Heart right ventricle (tissue), 16 donors: ENCODE results near the gene POU2F3. TPM values are rescaled to one million over a fixed set of nuclear protein-coding genes. Genes with fewer than 3 reads are reported as not detected.

ENCODE experiments used
- ATAC-seq, 8 donors: fragments of 200-7000 bp; cut with Tn5 transposase; one replicate each; pipeline ENCODE4 v1.9.1; 2020; ENCODE audit warnings: mild to moderate bottlenecking in 8 of 8, moderate library complexity in 8 of 8, moderate number of reproducible peaks in 1 of 8
- DNase-seq, 2 donors: peaks; one replicate each; pipeline ENCODE4 v3.0.0-alpha.2; 2020
- H3K27ac ChIP-seq, 10 donors: fragments of 200-600 bp; sonication (generic) in 2 of 10; one replicate each; pipeline versions ENCODE4 v1.5.0 to v1.8.0; 2020 to 2022; ENCODE audit warnings: mild to moderate bottlenecking in 3 of 10
- H3K27me3 ChIP-seq, 7 donors: fragments of 200-600 bp; one replicate each; pipeline ENCODE4 v1.8.0; 2021 to 2022; ENCODE audit warnings: mild to moderate bottlenecking in 2 of 7
- H3K36me3 ChIP-seq, 9 donors: fragments of 200-600 bp; sonication (generic) in 1 of 9; one replicate each; pipeline versions ENCODE4 v1.5.0 to v1.8.0; 2020 to 2022; ENCODE audit warnings: mild to moderate bottlenecking in 2 of 9
- H3K4me1 ChIP-seq, 9 donors: fragments of 200-600 bp; sonication (generic) in 1 of 9; one replicate each; pipeline versions ENCODE4 v1.5.0 to v1.8.0; 2020 to 2022; ENCODE audit warnings: mild to moderate bottlenecking in 4 of 9
- H3K4me3 ChIP-seq, 10 donors: fragments of 200-600 bp; sonication (generic) in 2 of 10; one replicate each; pipeline versions ENCODE4 v1.5.0 to v1.8.0; 2020 to 2022; ENCODE audit warnings: mild to moderate bottlenecking in 7 of 10, moderate library complexity in 2 of 10
- H3K9me3 ChIP-seq, 11 donors: fragments of 200-600 bp in 10 of 11; sonication (generic) in 2 of 11; one replicate each; pipeline versions ENCODE4 v1.5.0 to v1.8.0; 2013 to 2022; ENCODE audit warnings: mild to moderate bottlenecking in 2 of 11, control low read depth in 1 of 11, moderate library complexity in 1 of 11
- CTCF ChIP-seq, 9 donors: fragments of 200-600 bp; sonication (generic) in 2 of 9; IDR thresholded peaks; one replicate each; pipeline versions ENCODE4 v1.5.0 to v1.8.0; 2021 to 2022; ENCODE audit warnings: antibody characterized with exemption in 9 of 9, mild to moderate bottlenecking in 5 of 9, moderate library complexity in 1 of 9
- WGBS, 2 donors: extraction: QIAGEN DNeasy Blood & Tissue Kit; methylation state at CpG; one replicate each; pipeline ENCODE4 v1.1.7; 2013; ENCODE audit warnings: inconsistent platforms in 1 of 2; 5-methylcytosine and 5-hydroxymethylcytosine counted together
- intact Hi-C, 10 donors: fragments of 100-400 bp; cut with DNase I; formaldehyde crosslinking; loops; one replicate each; pipeline versions ENCODE4 v1.11.1 to v1.14.2; 2022
- polyA plus RNA-seq, 2 donors: library from polyadenylated mRNA; stranded (reverse); fragments of 200-250 nt; gene quantifications; one replicate each; pipeline ENCODE4 v1.2.3, GENCODE V29; 2013
- total RNA-seq, 10 donors: library from RNA; stranded (reverse); fragmentation: NEBNext Ultra II Directional in 3 of 10; extraction: Animal tissue kit (Norgen Biotek cat#: 25700) in 3 of 10; gene quantifications; one replicate each; pipeline versions ENCODE4 v1.2.1 to v1.2.4, GENCODE V29; 2021 to 2023
- donor health status: Arrhythmogenic right ventricular cardiomyopathy.
- donor health status: ischemic (EF 13 %, LVEDD 7.1; RV severe dilation, severe dysfunction).
- donor health status: healthy with polysubstance abuse.
- donor health status: DM: no; HTN: yes; CAD: no.
- donor health status: DM: no; HTN: no; CAD: no.
- donor health status: ischemic (EF 25% LVEDD 6.9; RV normal size, moderate dysfunction).
- donor health status: ischemic (EF 25% LVEDD 5.7; RV mildly dilated, moderate dysfunction).
- donor health status: healthy.
- donor health status: DM: yes; HTN: yes; CAD: no.
- donor health status: Ischemic cardiomyopathy.
- donor health status: ischemic (EF 35%, LVEDD 5.7; RV mildly dilated, moderate dysfunction).
- donor health status: nonischemic (EF 11% LVEDD 7.7; RV severe dilation, severe dysfunction).
- donor health status: DM: yes; HTN: yes; CAD: no.
- donor health status: PGD.
- donor health status: ischemic (EF 29% LVEDD 5.4; RV normal size, mild dysfunction).
- donor health status: nonischemic (EF 23%, LVEDD 6.1; RV moderate dilation, normal function).

Gene POU2F3
- total and polyA plus RNA-seq, 12 donors: 0.03 to 0.15 TPM; not detected in 10

- WGBS, 2 donors: 73 to 83% methylated on average over 4 of the region's 4 CpGs
- intact Hi-C loops: loop anchor here in 1 of 10 donors (10.0 kb wide), 1 partner anchor 357 kb away; no protein-coding TSS in a partner anchor
- Histone ChIP-seq H3K9me3 (no peaks in the 10 kb centered on the region), H3K36me3 (peaks cover 0 to 23% (median 7%) of the 10 kb centered on the region in 9 donors), H3K4me1 (peaks cover 13 to 58% (median 42%) of the 10 kb centered on the region in 9 donors), H3K27ac (peak overlapping the region in 8 of 10 donors; percentile 19 to 99 (median 95)), H3K4me3 (peak overlapping the region in 3 of 10 donors; percentile 6 to 15 (median 13)), H3K27me3 (peaks cover 0 to 86% (median 0%) of the 10 kb centered on the region in 7 donors)
- DNase-seq (no peak), ATAC-seq (no peak)
- no peak for TF ChIP-seq CTCF (IDR thresholded peaks at IDR 0.05)
These were observed 87.4 kb downstream of the POU2F3 start for GRCh38 chr11:120327311-120327710.

GRCh38 chr11:120329556-120329955, 89.6 kb downstream of the POU2F3 start:
- Histone ChIP-seq H3K27ac (peak overlapping the region in 1 of 10 donors; percentile 2), H3K4me1 (peaks cover 13 to 79% (median 63%) of the 10 kb centered on the region in 9 donors), H3K36me3 (peaks cover 0 to 23% (median 7%) of the 10 kb centered on the region in 9 donors), H3K9me3 (no peaks in the 10 kb centered on the region), H3K4me3 (no peak overlapping the region), H3K27me3 (peaks cover 0 to 87% (median 0%) of the 10 kb centered on the region in 7 donors)
- no peak for DNase-seq
- 78 to 81% methylated on average over 3 of the region's 3 CpGs for WGBS, 2 donors
- TF ChIP-seq CTCF (IDR thresholded peaks at IDR 0.05): no peak
- no peak for ATAC-seq
- intact Hi-C loops: loop anchor here in 1 of 10 donors (10.0 kb wide), 1 partner anchor 355 kb away; no protein-coding TSS in a partner anchor

- intact Hi-C loops: loop anchor here in 7 of 10 donors (10.0 kb wide), 4 partner anchors 105 to 355 kb away; no protein-coding TSS in a partner anchor
- no peaks in the 10 kb centered on the region for H3K9me3 ChIP-seq
- no peak for DNase-seq
- ATAC-seq: no peak
- H3K4me1 ChIP-seq: peaks cover 13 to 77% (median 63%) of the 10 kb centered on the region in 9 donors
- peaks cover 0 to 85% (median 0%) of the 10 kb centered on the region in 7 donors for H3K27me3 ChIP-seq
- H3K4me3 ChIP-seq: no peak overlapping the region
- peak overlapping the region in 1 of 10 donors; percentile 2 for H3K27ac ChIP-seq
- 93 to 97% methylated on average over 6 of the region's 6 CpGs for WGBS, 2 donors
- peaks cover 0 to 23% (median 7%) of the 10 kb centered on the region in 9 donors for H3K36me3 ChIP-seq
- TF ChIP-seq CTCF (IDR thresholded peaks at IDR 0.05): no peak
These were observed 90.1 kb downstream of the POU2F3 start for GRCh38 chr11:120330045-120330444.

- Histone ChIP-seq H3K27ac (peak overlapping the region in 9 of 10 donors; percentile 15 to 100 (median 98)), H3K36me3 (peaks cover 0 to 23% (median 7%) of the 10 kb centered on the region in 9 donors), H3K4me3 (no peak overlapping the region), H3K27me3 (peaks cover 0 to 82% (median 0%) of the 10 kb centered on the region in 7 donors), H3K4me1 (peaks cover 7 to 66% (median 60%) of the 10 kb centered on the region in 9 donors), H3K9me3 (no peaks in the 10 kb centered on the region)
- no peak for TF ChIP-seq CTCF (IDR thresholded peaks at IDR 0.05)
- ATAC-seq (peak in 4 of 8 donors; percentile 6 to 38 (median 30)), DNase-seq (peak; percentile 35 to 42)
- intact Hi-C loops: loop anchor here in 7 of 10 donors (10.0 kb wide), 4 partner anchors 103 to 353 kb away; no protein-coding TSS in a partner anchor
- 19 to 31% methylated on average over 2 of the region's 2 CpGs for WGBS, 2 donors
These were observed 91.5 kb downstream of the POU2F3 start for GRCh38 chr11:120331301-120331996.
